HEK293 (cell line): ENCODE data around the gene STX5.

Experiments
- CTCF ChIP-seq: fragments of 450-650 bp; formaldehyde crosslinking; IDR thresholded peaks from 2 replicates; pipeline ENCODE4 v1.5.1; 2016; ENCODE audit warnings: missing biosample characterization, missing genetic modification characterization
- HIC1 ChIP-seq: fragments of 450-650 bp; formaldehyde crosslinking; IDR thresholded peaks from 2 replicates; pipeline ENCODE4 v1.5.1; 2016; ENCODE audit warnings: missing biosample characterization, missing genetic modification characterization
- KLF1 ChIP-seq: fragments of 450-650 bp; formaldehyde crosslinking; IDR thresholded peaks from 2 replicates; pipeline ENCODE4 v1.5.1; 2016; ENCODE audit warnings: missing biosample characterization, missing genetic modification characterization
- TRIM28 ChIP-seq: IDR thresholded peaks from 2 replicates; pipeline ENCODE4 v1.6.1; 2011; ENCODE audit warnings: low read length, control low read depth, borderline replicate concordance
- ZBTB1 ChIP-seq: fragments of 450-650 bp; formaldehyde crosslinking; IDR thresholded peaks from 2 replicates; pipeline ENCODE4 v1.5.1; 2016; ENCODE audit warnings: missing biosample characterization, missing genetic modification characterization
- ZBTB20 ChIP-seq: fragments of 450-650 bp; formaldehyde crosslinking; IDR thresholded peaks from 2 replicates; pipeline ENCODE4 v1.5.1; 2016; ENCODE audit warnings: missing biosample characterization, missing genetic modification characterization
- ZFP41 ChIP-seq: fragments of 450-650 bp; formaldehyde crosslinking; IDR thresholded peaks from 2 replicates; pipeline ENCODE4 v1.5.1; 2016; ENCODE audit warnings: missing biosample characterization, missing genetic modification characterization, borderline replicate concordance
- ZNF16 ChIP-seq: fragments of 450-650 bp; formaldehyde crosslinking; IDR thresholded peaks from 2 replicates; pipeline ENCODE4 v1.5.1; 2016; ENCODE audit warnings: low read depth, missing biosample characterization, missing genetic modification characterization
- ZNF169 ChIP-seq: fragments of 450-650 bp; formaldehyde crosslinking; IDR thresholded peaks from 2 replicates; pipeline ENCODE4 v1.5.1; 2016; ENCODE audit warnings: missing biosample characterization, missing genetic modification characterization
- ZNF19 ChIP-seq: fragments of 450-650 bp; formaldehyde crosslinking; IDR thresholded peaks from 2 replicates; pipeline ENCODE4; 2016; ENCODE audit warnings: missing biosample characterization, missing genetic modification characterization, low read depth
- ZNF280D ChIP-seq: fragments of 450-650 bp; formaldehyde crosslinking; IDR thresholded peaks from 2 replicates; pipeline ENCODE4 v1.5.1; 2016; ENCODE audit warnings: missing biosample characterization, missing genetic modification characterization
- ZNF324 ChIP-seq: fragments of 450-650 bp; formaldehyde crosslinking; IDR thresholded peaks from 2 replicates; pipeline ENCODE4 v1.5.1; 2016; ENCODE audit warnings: missing biosample characterization, missing genetic modification characterization
- ZNF518A ChIP-seq: fragments of 450-650 bp; formaldehyde crosslinking; conservative IDR thresholded peaks from 2 replicates; pipeline ENCODE4 v1.5.1; 2016; ENCODE audit warnings: low read depth, missing biosample characterization, missing genetic modification characterization
- ZNF561 ChIP-seq: fragments of 450-650 bp; IDR thresholded peaks from 2 replicates; pipeline ENCODE4 v1.5.1; 2018; ENCODE audit warnings: missing biosample characterization, missing genetic modification characterization, borderline replicate concordance
- ZNF596 ChIP-seq: fragments of 450-650 bp; IDR thresholded peaks from 2 replicates; pipeline ENCODE4 v1.5.0; 2018; ENCODE audit warnings: missing biosample characterization, mild to moderate bottlenecking, missing genetic modification characterization, moderate library complexity
- ZNF623 ChIP-seq: fragments of 450-650 bp; formaldehyde crosslinking; IDR thresholded peaks from 2 replicates; pipeline ENCODE4 v1.5.1; 2016; ENCODE audit warnings: missing biosample characterization, missing genetic modification characterization
- ZNF654 ChIP-seq: fragments of 450-650 bp; formaldehyde crosslinking; IDR thresholded peaks from 2 replicates; pipeline ENCODE4 v1.5.1; 2016; ENCODE audit warnings: low read depth, missing biosample characterization, missing genetic modification characterization
- ZNF704 ChIP-seq: fragments of 450-650 bp; formaldehyde crosslinking; IDR thresholded peaks from 2 replicates; pipeline ENCODE4 v1.5.1; 2016; ENCODE audit warnings: missing biosample characterization, missing genetic modification characterization
- ZNF747 ChIP-seq: fragments of 450-650 bp; formaldehyde crosslinking; IDR thresholded peaks from 2 replicates; pipeline ENCODE4 v1.5.1; 2016; ENCODE audit warnings: missing biosample characterization, missing genetic modification characterization
- ZNF791 ChIP-seq: fragments of 450-650 bp; formaldehyde crosslinking; IDR thresholded peaks from 2 replicates; pipeline ENCODE4 v1.5.1; 2016; ENCODE audit warnings: missing biosample characterization, missing genetic modification characterization
- ZSCAN23 ChIP-seq: fragments of 450-650 bp; formaldehyde crosslinking; IDR thresholded peaks from 2 replicates; pipeline ENCODE4 v1.5.1; 2016; ENCODE audit warnings: missing biosample characterization, missing genetic modification characterization
- ZSCAN4 ChIP-seq: fragments of 450-650 bp; formaldehyde crosslinking; IDR thresholded peaks from 2 replicates; pipeline ENCODE4 v1.5.1; 2017; ENCODE audit warnings: missing biosample characterization, missing genetic modification characterization

Gene STX5

GRCh38 chr11:62841361-62842170, 9.7 kb upstream of the STX5 start (continued):
- TF ChIP-seq TRIM28 (peak; percentile 94), ZNF791 (no peak), ZBTB1 (tag by site-specific recombination) (peak; percentile 23; the same call in 1 of the 2 replicates), ZNF654 (tag by site-specific recombination) (peak; percentile 25), ZNF704 (tag by site-specific recombination) (no peak), ZSCAN23 (tag by site-specific recombination) (peak; percentile 97), ZNF324 (tag by site-specific recombination) (peak; percentile 77), ZFP41 (tag by site-specific recombination) (peak; percentile 98), KLF1 (peak; percentile 43), ZNF169 (tag by site-specific recombination) (peak; percentile 74; the same call in 1 of the 2 replicates), ZNF19 (tag by site-specific recombination) (no peak), ZSCAN4 (tag by site-specific recombination) (0 out of 2 replicates have a peak, but pooled peaks have one; percentile 14), ZNF747 (no peak), ZBTB20 (tag by site-specific recombination) (peak; percentile 84), CTCF (tag by site-specific recombination) (0 out of 2 replicates have a peak, but pooled peaks have one; percentile 37), ZNF16 (tag by site-specific recombination) (peak; percentile 69), HIC1 (tag by site-specific recombination) (peak; percentile 44; the same call in 1 of the 2 replicates), ZNF561 (tag by site-specific recombination) (peak; percentile 87), ZNF623 (tag by site-specific recombination) (peak; percentile 52), ZNF280D (tag by site-specific recombination) (no peak), ZNF518A (tag by site-specific recombination) (0 out of 2 replicates have a peak, but pooled peaks have one; percentile 31), ZNF596 (peak; percentile 86)
